HUES6 (cell line): Measurements from ENCODE around the gene ICOS.
"Not testable (repeated sequence)": the region's sequence is repeated elsewhere in the genome, so short reads cannot be mapped to it uniquely, and the experiment has no call there.

ENCODE experiments used
- H3K27ac ChIP-seq: 2 replicates; pipeline ENCODE4 v1.7.0; 2013; ENCODE audit warnings: low read depth, mild to moderate bottlenecking, low read length, inconsistent platforms
- H3K27me3 ChIP-seq: 2 replicates; pipeline ENCODE4 v1.6.1; 2013; ENCODE audit warnings: low read length; ENCODE audit not compliant: control insufficient read depth, insufficient read depth
- H3K36me3 ChIP-seq: 2 replicates; pipeline ENCODE4 v1.6.1; 2013; ENCODE audit warnings: low read length; ENCODE audit not compliant: control insufficient read depth, insufficient read depth
- H3K4me1 ChIP-seq: 2 replicates; pipeline ENCODE4 v1.6.1; 2013; ENCODE audit warnings: low read length; ENCODE audit not compliant: control insufficient read depth, insufficient read depth
- H3K4me3 ChIP-seq: 2 replicates; pipeline ENCODE4 v1.5.1; 2013; ENCODE audit warnings: low read depth, low read length
- H3K9ac ChIP-seq: one replicate; pipeline ENCODE4 v1.6.1; 2013; ENCODE audit warnings: mild to moderate bottlenecking, low read length
- H3K9me3 ChIP-seq: 2 replicates; pipeline ENCODE4 v1.6.1; 2013; ENCODE audit warnings: low read depth, low read length; ENCODE audit not compliant: control insufficient read depth, insufficient read depth

Gene ICOS

GRCh38 chr2:203916756-203917155, 19.8 kb upstream of the ICOS start:
- Histone ChIP-seq H3K27ac (no peak overlapping the region), H3K27me3 (no peaks in the 10 kb centered on the region), H3K9me3 (no peaks in the 10 kb centered on the region), H3K36me3 (no peaks in the 10 kb centered on the region), H3K4me3 (no peak overlapping the region), H3K4me1 (peaks cover 5% of the 10 kb centered on the region; the same call in 1 of the 2 replicates), H3K9ac (no peak overlapping the region)

- Histone ChIP-seq H3K4me1 (peaks cover 5% of the 10 kb centered on the region; the same call in 1 of the 2 replicates), H3K9ac (no peak overlapping the region), H3K27me3 (no peaks in the 10 kb centered on the region), H3K36me3 (no peaks in the 10 kb centered on the region), H3K27ac (no peak overlapping the region), H3K9me3 (no peaks in the 10 kb centered on the region), H3K4me3 (no peak overlapping the region)
Observed at GRCh38 chr2:203918264-203918663, 18.3 kb upstream of the ICOS start.

- Histone ChIP-seq H3K4me3 (no peak overlapping the region), H3K4me1 (peaks cover 5% of the 10 kb centered on the region; the same call in 1 of the 2 replicates), H3K36me3 (no peaks in the 10 kb centered on the region), H3K9ac (no peak overlapping the region), H3K27ac (no peak overlapping the region), H3K9me3 (no peaks in the 10 kb centered on the region), H3K27me3 (no peaks in the 10 kb centered on the region)
Observed at GRCh38 chr2:203918839-203919238, 17.7 kb upstream of the ICOS start.

DNA sequence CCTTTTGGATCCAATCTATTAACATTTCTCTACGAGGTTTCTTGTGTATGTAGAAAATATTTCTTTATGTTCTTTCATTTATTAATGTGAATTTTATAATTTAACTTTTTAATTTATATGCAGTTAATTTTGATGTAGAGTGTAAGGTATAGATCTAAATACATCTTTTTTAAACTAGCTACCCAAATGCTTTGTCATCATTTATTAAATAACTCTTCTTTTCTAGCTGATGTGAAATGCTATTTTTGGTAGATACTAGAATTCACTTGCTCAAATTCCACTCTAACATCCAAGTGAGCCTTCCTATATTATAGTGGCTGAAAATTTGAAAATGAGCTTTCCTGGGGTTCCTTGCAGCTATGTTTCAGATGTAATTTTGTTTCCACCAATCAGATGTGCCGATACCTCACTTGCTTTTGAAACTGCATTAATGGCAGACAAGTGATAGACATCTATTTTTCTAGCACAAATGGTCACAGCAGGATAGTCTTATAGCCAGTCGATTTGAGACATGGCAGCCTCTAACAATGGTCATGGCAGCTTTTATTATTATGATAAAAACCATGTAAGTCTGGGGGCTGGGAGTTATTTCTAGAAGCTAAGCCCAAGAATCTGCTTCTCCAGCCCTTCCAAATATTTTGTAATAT, 10.9 kb upstream of the ICOS start:
- Histone ChIP-seq H3K9me3 (no peaks in the 10 kb centered on the region), H3K4me3 (no peak overlapping the region), H3K27ac (no peak overlapping the region), H3K36me3 (no peaks in the 10 kb centered on the region), H3K27me3 (no peaks in the 10 kb centered on the region), H3K9ac (no peak overlapping the region), H3K4me1 (no peaks in the 10 kb centered on the region)

DNA sequence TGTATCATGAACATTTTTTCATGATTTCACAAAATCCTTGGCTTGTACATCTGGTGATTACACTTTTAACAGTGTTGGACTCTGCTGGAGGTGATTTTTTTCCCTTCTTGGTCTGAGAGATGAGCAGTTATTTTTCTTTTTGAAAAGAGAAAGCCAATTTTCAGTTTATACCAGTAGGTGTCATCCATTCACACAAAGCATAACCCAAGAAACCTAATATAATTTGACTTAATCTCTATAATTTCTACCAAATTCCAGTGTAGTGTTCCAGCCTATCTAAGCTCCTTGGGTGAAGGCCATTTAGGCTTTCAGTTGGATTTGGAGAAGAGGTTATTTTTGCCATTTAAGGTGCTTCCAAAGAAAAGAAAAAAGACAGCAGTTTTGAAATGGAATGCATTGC, 7.7 kb upstream of the ICOS start:
- no peaks in the 10 kb centered on the region for H3K27me3 ChIP-seq
- no peak overlapping the region for H3K9ac ChIP-seq
- no peak overlapping the region for H3K27ac ChIP-seq
- no peaks in the 10 kb centered on the region for H3K4me1 ChIP-seq
- no peaks in the 10 kb centered on the region for H3K36me3 ChIP-seq
- no peaks in the 10 kb centered on the region for H3K9me3 ChIP-seq
- H3K4me3 ChIP-seq: no peak overlapping the region

GRCh38 chr2:203931262-203931661, 5.3 kb upstream of the ICOS start:
- not testable (repeated sequence) for H3K36me3 ChIP-seq, H3K4me1 ChIP-seq, H3K27ac ChIP-seq, H3K9ac ChIP-seq, H3K4me3 ChIP-seq, H3K9me3 ChIP-seq, H3K27me3 ChIP-seq

- H3K4me1 ChIP-seq: peaks cover 6% of the 10 kb centered on the region; the same call in 1 of the 2 replicates
Observed at GRCh38 chr2:203934041-203934492, 2.5 kb upstream of the ICOS start.

GRCh38 chr2:203934711-203935438, 1.7 kb upstream of the ICOS start:
- Histone ChIP-seq H3K9ac (no peak overlapping the region), H3K36me3 (no peaks in the 10 kb centered on the region)

More at GRCh38 chr2:203934041-203934492, 2.5 kb upstream of the ICOS start:
- Histone ChIP-seq H3K9ac (no peak overlapping the region), H3K9me3 (no peaks in the 10 kb centered on the region), H3K36me3 (no peaks in the 10 kb centered on the region), H3K27ac (no peak overlapping the region), H3K4me3 (no peak overlapping the region), H3K27me3 (no peaks in the 10 kb centered on the region)

DNA sequence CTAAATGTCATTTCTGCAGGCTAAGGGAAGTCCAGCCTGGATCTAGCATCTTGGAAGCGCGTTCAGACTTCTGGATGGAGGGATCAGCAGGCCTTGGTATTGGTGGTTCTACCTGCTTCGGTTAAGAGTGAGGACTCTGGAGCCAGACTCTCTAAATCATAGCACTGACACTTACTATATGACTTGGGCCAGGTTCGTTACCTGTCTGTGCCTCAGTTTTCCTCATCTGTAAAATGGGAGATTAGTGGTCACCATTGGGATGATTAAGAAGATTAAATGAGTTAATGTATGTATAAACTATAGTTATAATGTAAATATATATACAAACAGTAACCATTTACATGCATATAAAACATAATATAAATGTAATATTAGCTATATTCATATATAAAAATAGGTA, 995 bp upstream of the ICOS start:
- no peak overlapping the region for H3K27ac ChIP-seq
- no peaks in the 10 kb centered on the region for H3K27me3 ChIP-seq
- peaks cover 8% of the 10 kb centered on the region; the same call in 1 of the 2 replicates for H3K4me1 ChIP-seq
- H3K9ac ChIP-seq: no peak overlapping the region
- no peak overlapping the region for H3K4me3 ChIP-seq
- no peaks in the 10 kb centered on the region for H3K36me3 ChIP-seq
- H3K9me3 ChIP-seq: no peaks in the 10 kb centered on the region

More at GRCh38 chr2:203934711-203935438, 1.7 kb upstream of the ICOS start:
- Histone ChIP-seq H3K4me3 (no peak overlapping the region), H3K27ac (no peak overlapping the region), H3K9me3 (no peaks in the 10 kb centered on the region), H3K27me3 (no peaks in the 10 kb centered on the region), H3K4me1 (peaks cover 8% of the 10 kb centered on the region; the same call in 1 of the 2 replicates)

DNA sequence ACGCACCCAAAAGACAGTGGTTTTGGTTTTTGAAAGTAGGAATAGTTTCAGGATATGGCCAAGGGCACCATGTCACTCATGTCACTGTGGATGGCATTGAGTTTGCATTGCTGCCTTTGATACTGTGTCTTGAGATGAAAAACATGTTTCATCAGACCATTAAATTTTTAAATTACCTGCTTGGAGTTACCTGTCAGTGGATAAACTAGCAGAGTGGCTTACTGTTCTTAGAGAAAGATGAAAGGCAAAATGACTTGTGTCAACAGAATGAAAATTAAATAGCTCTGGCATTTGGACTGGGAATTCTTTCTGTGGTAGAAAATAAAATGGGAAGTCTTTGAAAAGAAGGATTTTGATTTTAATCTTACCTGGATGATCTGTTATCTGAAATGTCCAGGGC, 386 bp downstream of the ICOS start:
- H3K27ac ChIP-seq: no peak overlapping the region

GRCh38 chr2:203937788-203938187, 1.2 kb downstream of the ICOS start:
- Histone ChIP-seq H3K9me3 (no peaks in the 10 kb centered on the region), H3K27ac (no peak overlapping the region), H3K9ac (no peak overlapping the region), H3K4me3 (no peak overlapping the region), H3K36me3 (no peaks in the 10 kb centered on the region), H3K27me3 (no peaks in the 10 kb centered on the region), H3K4me1 (peaks cover 8% of the 10 kb centered on the region; the same call in 1 of the 2 replicates)

More for the DNA sequence above, 386 bp downstream of the ICOS start:
- no peaks in the 10 kb centered on the region for H3K27me3 ChIP-seq
- H3K9ac ChIP-seq: no peak overlapping the region
- no peak overlapping the region for H3K4me3 ChIP-seq
- H3K9me3 ChIP-seq: no peaks in the 10 kb centered on the region
- no peaks in the 10 kb centered on the region for H3K36me3 ChIP-seq
- peaks cover 8% of the 10 kb centered on the region; the same call in 1 of the 2 replicates for H3K4me1 ChIP-seq
